Keratinocyte (primary cell): ENCODE results near the gene SLC5A1.

Source experiments
- CTCF ChIP-seq, 3 experiments: IDR thresholded peaks in 1 of 3; conservative IDR thresholded peaks in 1 of 3; optimal IDR thresholded peaks in 1 of 3; 2 replicates in 2 of 3; 3 replicates in 1 of 3; pipeline versions ENCODE3 to v1.5.1; 2011; ENCODE audit warnings: low read length in 3 of 3, mild to moderate bottlenecking in 3 of 3, moderate library complexity in 2 of 3, control low read depth in 1 of 3, inconsistent platforms in 1 of 3; ENCODE audit not compliant: insufficient read depth in 2 of 3; ENCODE audit errors: extremely low read depth in 1 of 3
- EZH2 ChIP-seq: IDR thresholded peaks from one replicate; pipeline ENCODE4 v1.6.1; 2012; ENCODE audit warnings: inconsistent platforms, mild to moderate bottlenecking, low read length, moderate library complexity

- TF ChIP-seq CTCF (optimal IDR thresholded peaks at IDR 0.05 in 1 of 3, IDR thresholded peaks at IDR 0.05 in 1 of 3, conservative IDR thresholded peaks at IDR 0.05 in 1 of 3; ENCODE audit: extremely low read depth in 1 of 3, insufficient read depth in 2 of 3, low read length in 3 of 3) (no peak), EZH2 (no peak)
Measured at GRCh38 chr22:32034275-32034674, 8.8 kb upstream of the SLC5A1 start.
